ENCODE results near the gene CLIC6.

CLIC6 gene

DNA sequence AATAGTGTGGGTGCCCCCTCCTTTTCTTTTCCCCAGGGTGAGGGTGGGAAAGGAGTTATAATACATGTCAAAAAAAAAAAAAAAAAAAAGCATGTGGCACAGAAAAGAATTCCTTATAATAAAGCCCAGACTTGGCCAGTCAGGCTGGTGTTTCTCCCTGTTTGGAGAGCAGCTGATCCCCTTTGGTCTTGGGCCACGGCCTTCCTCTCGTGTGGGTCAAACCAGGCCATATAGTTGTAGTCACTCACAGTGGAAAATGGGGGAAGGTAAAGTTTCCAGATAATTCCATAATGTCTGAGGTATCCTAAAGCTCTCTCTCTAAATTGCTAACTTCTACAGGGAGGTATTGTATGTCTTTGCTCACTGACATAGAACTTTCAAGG, 22.0 kb downstream of the CLIC6 start:
- Histone ChIP-seq H3K27me3 (replicated peaks; ENCODE audit: control insufficient read depth, insufficient read depth, low read length) (no peaks in the 10 kb centered on the region), H3K4me3 (replicated peaks; ENCODE audit: low read depth, low read length) (no peak overlapping the region), H3K36me3 (ENCODE audit: control insufficient read depth, insufficient read depth, low read length) (no peaks in the 10 kb centered on the region; the same call in none of the 2 replicates)
- no peak for DNase-seq (ENCODE audit: extremely low read depth, insufficient read length)
- TF ChIP-seq, protein P1, sequence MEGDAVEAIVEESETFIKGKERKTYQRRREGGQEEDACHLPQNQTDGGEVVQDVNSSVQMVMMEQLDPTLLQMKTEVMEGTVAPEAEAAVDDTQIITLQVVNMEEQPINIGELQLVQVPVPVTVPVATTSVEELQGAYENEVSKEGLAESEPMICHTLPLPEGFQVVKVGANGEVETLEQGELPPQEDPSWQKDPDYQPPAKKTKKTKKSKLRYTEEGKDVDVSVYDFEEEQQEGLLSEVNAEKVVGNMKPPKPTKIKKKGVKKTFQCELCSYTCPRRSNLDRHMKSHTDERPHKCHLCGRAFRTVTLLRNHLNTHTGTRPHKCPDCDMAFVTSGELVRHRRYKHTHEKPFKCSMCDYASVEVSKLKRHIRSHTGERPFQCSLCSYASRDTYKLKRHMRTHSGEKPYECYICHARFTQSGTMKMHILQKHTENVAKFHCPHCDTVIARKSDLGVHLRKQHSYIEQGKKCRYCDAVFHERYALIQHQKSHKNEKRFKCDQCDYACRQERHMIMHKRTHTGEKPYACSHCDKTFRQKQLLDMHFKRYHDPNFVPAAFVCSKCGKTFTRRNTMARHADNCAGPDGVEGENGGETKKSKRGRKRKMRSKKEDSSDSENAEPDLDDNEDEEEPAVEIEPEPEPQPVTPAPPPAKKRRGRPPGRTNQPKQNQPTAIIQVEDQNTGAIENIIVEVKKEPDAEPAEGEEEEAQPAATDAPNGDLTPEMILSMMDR (IDR thresholded peaks at IDR 0.05; ENCODE audit: insufficient read depth, low read length, poor library complexity, severe bottlenecking) = no peak

DNA sequence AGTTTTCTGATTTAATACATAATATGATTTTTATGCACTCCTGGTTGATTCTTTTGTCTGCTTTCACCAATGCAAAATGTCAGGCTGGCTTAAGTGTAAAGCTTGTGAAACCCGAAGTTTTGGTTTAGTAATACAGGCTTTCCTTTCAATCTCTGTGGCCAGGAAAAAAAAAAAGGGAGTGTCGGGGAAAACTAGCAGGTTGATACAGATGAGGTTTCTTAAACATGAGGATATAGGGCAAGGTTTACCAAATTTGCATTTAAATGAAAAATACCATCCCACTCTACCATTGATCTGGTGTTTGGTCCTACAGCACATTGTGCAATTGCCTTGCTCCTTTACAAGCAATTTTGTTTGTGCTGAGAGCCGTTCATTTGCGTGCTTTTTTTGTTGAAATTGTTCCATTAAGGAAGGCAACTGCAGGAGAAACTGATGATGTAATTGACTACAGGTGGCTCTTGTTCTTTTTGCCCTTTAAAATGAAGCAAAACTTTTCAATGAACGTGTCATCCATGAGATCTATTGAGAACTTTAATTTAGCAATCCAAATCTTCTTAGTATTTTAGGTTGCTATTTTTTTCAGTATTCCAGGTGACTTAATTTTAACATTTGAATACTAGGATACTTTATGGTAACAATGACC, 22.7 kb downstream of the CLIC6 start:
- no peaks in the 10 kb centered on the region for H3K27me3 ChIP-seq (replicated peaks; ENCODE audit: control insufficient read depth, insufficient read depth, low read length)
- TF ChIP-seq, protein P1 (IDR thresholded peaks at IDR 0.05; ENCODE audit: insufficient read depth, low read length, poor library complexity, severe bottlenecking) = no peak
- no peak overlapping the region for H3K4me3 ChIP-seq (replicated peaks; ENCODE audit: low read depth, low read length)
- no peak for DNase-seq (ENCODE audit: extremely low read depth, insufficient read length)
- H3K36me3 ChIP-seq (ENCODE audit: control insufficient read depth, insufficient read depth, low read length) = no peaks in the 10 kb centered on the region; the same call in none of the 2 replicates

DNA sequence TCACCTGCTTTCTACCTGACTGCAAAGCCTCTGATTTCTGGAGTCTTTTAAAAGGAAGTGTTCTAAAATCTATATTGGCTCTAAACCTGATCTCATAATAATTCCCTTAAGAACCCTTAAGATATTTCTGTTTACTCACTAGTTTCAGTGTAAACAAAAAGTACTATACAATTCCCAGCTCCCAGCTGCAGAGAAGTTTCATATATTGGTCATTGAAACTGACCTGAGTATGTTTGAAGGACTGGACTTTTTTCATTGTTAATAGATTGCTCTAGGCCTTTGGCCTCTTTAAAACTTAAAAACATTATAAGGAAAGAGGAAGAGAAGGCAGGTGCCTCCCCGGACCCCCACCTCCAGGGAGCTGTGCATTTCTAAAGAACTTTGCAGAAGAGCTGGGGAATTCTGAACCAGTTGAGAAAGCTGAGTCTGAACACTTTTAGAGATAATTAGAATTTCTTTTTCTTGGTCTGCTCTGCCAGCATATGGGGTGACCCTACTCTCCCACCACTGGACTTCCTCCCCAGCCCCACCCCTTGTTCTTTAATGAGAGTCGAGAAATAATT, 23.7 kb downstream of the CLIC6 start:
- Histone ChIP-seq H3K4me3 (replicated peaks; ENCODE audit: low read depth, low read length) (no peak overlapping the region), H3K27me3 (replicated peaks; ENCODE audit: control insufficient read depth, insufficient read depth, low read length) (no peaks in the 10 kb centered on the region), H3K36me3 (ENCODE audit: control insufficient read depth, insufficient read depth, low read length) (no peaks in the 10 kb centered on the region; the same call in none of the 2 replicates)
- DNase-seq (ENCODE audit: extremely low read depth, insufficient read length) = no peak
- TF ChIP-seq, protein P1 (IDR thresholded peaks at IDR 0.05; ENCODE audit: insufficient read depth, low read length, poor library complexity, severe bottlenecking) = no peak

DNA sequence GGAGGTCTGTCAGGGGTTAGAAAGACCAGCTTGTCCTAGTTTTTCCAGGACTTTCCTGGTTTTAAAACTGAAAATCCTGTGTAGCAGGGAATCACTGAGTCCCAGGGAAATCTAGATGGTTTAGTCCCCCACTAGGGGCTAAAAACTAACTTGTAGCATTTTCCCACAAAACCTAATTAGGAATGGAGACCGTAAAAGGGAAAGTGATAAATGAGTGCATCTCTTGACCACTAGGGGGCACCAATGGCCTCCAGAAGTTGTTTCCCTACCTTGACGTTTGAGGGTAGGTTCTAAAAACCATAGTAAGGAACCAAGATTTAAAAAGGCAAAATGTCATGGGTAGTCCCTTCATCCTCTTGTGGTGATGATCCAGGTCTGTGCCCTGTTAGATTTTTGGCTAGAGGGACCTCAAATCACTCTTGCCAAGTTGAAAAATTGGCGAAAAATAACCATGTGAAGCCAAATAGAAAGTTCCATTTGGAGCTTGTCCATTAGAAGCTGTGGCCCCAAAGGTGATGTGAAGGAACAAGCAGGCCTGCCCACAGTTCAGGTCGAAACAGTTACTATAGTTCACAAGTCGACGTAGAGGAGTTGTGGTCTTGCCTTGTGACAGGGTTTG, 24.5 kb downstream of the CLIC6 start:
- TF ChIP-seq, protein P1 (IDR thresholded peaks at IDR 0.05; ENCODE audit: insufficient read depth, low read length, poor library complexity, severe bottlenecking) = peak; percentile 78
- peak; percentile 35 for DNase-seq (ENCODE audit: extremely low read depth, insufficient read length)
- Histone ChIP-seq H3K36me3 (ENCODE audit: control insufficient read depth, insufficient read depth, low read length) (no peaks in the 10 kb centered on the region; the same call in none of the 2 replicates), H3K27me3 (replicated peaks; ENCODE audit: control insufficient read depth, insufficient read depth, low read length) (no peaks in the 10 kb centered on the region), H3K4me3 (replicated peaks; ENCODE audit: low read depth, low read length) (no peak overlapping the region)

DNA sequence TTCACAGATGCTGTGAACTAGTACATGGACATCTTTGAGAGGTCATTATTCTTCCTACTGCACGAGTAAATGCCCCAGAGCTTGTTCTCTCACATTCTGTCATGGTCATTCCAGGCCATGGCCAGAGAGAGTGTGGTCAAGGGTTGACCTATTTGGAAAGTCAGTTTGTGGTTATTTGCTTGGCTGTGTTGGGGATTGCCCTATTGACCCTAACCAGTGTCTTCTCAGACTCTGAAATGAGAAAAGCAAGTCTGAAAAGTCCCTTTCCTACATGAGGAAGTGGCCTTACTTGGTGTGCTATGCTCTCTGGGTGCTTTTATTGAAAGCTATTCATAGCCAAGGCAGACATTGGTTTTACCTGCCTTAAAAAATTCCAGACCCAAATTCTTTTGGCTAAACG, 26.6 kb downstream of the CLIC6 start:
- TF ChIP-seq, protein P1 (IDR thresholded peaks at IDR 0.05; ENCODE audit: insufficient read depth, low read length, poor library complexity, severe bottlenecking) = no peak
- DNase-seq (ENCODE audit: extremely low read depth, insufficient read length) = no peak
- no peaks in the 10 kb centered on the region; the same call in 1 of the 2 replicates for H3K36me3 ChIP-seq (ENCODE audit: control insufficient read depth, insufficient read depth, low read length)
- no peaks in the 10 kb centered on the region for H3K27me3 ChIP-seq (replicated peaks; ENCODE audit: control insufficient read depth, insufficient read depth, low read length)
- no peak overlapping the region; the same call in 1 of the 2 replicates for H3K4me3 ChIP-seq (replicated peaks; ENCODE audit: low read depth, low read length)
